WTC11 (cell line): ENCODE results near the gene INTS2.

ENCODE experiments used
- ATF1 ChIP-seq: sonication (generic); formaldehyde crosslinking; IDR thresholded peaks from 2 replicates; pipeline ENCODE4 v1.8.1; 2023; ENCODE audit warnings: mild to moderate bottlenecking, moderate library complexity, missing genetic modification reagents
- CTCF ChIP-seq: fragments of 200-600 bp; IDR thresholded peaks from 2 replicates; pipeline ENCODE4 v1.8.0; 2022; ENCODE audit warnings: antibody characterized with exemption
- SMAD3 ChIP-seq: sonication (generic); formaldehyde crosslinking; IDR thresholded peaks from 2 replicates; pipeline ENCODE4 v1.8.0; 2022; ENCODE audit warnings: missing genetic modification reagents, mild to moderate bottlenecking, borderline replicate concordance
- SOX15 ChIP-seq: fragments of 250-450 bp; sonication (Bioruptor Pico); IDR thresholded peaks from 2 replicates; pipeline ENCODE4 v1.9.0; 2021; ENCODE audit warnings: mild to moderate bottlenecking
- TF ChIP-seq, protein P1 (sequence below): fragments of 250-450 bp; sonication (Bioruptor Pico); IDR thresholded peaks from 2 replicates; pipeline ENCODE4 v1.9.0; 2021; ENCODE audit warnings: moderate library complexity, mild to moderate bottlenecking, inconsistent platforms, borderline replicate concordance
- TF ChIP-seq, protein P2 (sequence below): sonication (generic); formaldehyde crosslinking; conservative IDR thresholded peaks from 2 replicates; pipeline ENCODE4 v1.8.1; 2022; ENCODE audit warnings: mild to moderate bottlenecking, missing genetic modification reagents
- TF ChIP-seq, protein P3 (sequence below): sonication (generic); formaldehyde crosslinking; IDR thresholded peaks from 2 replicates; pipeline ENCODE4 v1.8.0; 2022; ENCODE audit warnings: missing genetic modification reagents

- TF ChIP-seq ATF1 (CRISPR knock-in tag): no peak
- TF ChIP-seq, protein P1, sequence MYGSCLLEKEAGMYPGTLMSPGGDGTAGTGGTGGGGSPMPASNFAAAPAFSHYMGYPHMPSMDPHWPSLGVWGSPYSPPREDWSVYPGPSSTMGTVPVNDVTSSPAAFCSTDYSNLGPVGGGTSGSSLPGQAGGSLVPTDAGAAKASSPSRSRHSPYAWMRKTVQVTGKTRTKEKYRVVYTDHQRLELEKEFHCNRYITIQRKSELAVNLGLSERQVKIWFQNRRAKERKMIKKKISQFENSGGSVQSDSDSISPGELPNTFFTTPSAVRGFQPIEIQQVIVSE (CRISPR knock-in tag): no peak
- no peak for TF ChIP-seq SMAD3 (CRISPR knock-in tag)
- TF ChIP-seq CTCF: no peak
- TF ChIP-seq, protein P2, sequence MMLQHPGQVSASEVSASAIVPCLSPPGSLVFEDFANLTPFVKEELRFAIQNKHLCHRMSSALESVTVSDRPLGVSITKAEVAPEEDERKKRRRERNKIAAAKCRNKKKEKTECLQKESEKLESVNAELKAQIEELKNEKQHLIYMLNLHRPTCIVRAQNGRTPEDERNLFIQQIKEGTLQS (CRISPR knock-in tag): no peak
- TF ChIP-seq, protein P3, sequence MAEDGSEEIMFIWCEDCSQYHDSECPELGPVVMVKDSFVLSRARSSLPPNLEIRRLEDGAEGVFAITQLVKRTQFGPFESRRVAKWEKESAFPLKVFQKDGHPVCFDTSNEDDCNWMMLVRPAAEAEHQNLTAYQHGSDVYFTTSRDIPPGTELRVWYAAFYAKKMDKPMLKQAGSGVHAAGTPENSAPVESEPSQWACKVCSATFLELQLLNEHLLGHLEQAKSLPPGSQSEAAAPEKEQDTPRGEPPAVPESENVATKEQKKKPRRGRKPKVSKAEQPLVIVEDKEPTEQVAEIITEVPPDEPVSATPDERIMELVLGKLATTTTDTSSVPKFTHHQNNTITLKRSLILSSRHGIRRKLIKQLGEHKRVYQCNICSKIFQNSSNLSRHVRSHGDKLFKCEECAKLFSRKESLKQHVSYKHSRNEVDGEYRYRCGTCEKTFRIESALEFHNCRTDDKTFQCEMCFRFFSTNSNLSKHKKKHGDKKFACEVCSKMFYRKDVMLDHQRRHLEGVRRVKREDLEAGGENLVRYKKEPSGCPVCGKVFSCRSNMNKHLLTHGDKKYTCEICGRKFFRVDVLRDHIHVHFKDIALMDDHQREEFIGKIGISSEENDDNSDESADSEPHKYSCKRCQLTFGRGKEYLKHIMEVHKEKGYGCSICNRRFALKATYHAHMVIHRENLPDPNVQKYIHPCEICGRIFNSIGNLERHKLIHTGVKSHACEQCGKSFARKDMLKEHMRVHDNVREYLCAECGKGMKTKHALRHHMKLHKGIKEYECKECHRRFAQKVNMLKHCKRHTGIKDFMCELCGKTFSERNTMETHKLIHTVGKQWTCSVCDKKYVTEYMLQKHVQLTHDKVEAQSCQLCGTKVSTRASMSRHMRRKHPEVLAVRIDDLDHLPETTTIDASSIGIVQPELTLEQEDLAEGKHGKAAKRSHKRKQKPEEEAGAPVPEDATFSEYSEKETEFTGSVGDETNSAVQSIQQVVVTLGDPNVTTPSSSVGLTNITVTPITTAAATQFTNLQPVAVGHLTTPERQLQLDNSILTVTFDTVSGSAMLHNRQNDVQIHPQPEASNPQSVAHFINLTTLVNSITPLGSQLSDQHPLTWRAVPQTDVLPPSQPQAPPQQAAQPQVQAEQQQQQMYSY (CRISPR knock-in tag): no peak
- no peak for TF ChIP-seq SOX15 (CRISPR knock-in tag)
These were observed 46.3 kb upstream of the INTS2 start for GRCh38 chr17:61974115-61974514.
